ENCODE measurements around the gene BCAS1. TPM values are rescaled to one million over a fixed set of nuclear protein-coding genes. Genes with fewer than 3 reads are reported as not detected.
"Not testable (repeated sequence)": the region's sequence is repeated elsewhere in the genome, so short reads cannot be mapped to it uniquely, and the experiment has no call there.

The BCAS1 gene
- total RNA-seq, 1 donor from 2014 or later: not detected

- H3K4me1 Mint-ChIP-seq: peaks cover 13% of the 10 kb centered on the region
- H3K36me3 Mint-ChIP-seq (ENCODE audit: low read depth): no peaks in the 10 kb centered on the region
- no peak for TF ChIP-seq CTCF (conservative IDR thresholded peaks at IDR 0.05)
- peak overlapping the region; percentile 93 for H3K27ac Mint-ChIP-seq (ENCODE audit: unreplicated experiment)
- H3K27me3 Mint-ChIP-seq (ENCODE audit: low read depth): no peaks in the 10 kb centered on the region
- no peaks in the 10 kb centered on the region for H3K9me3 Mint-ChIP-seq
- H3K4me3 Mint-ChIP-seq: no peak overlapping the region
- DNase-seq (ENCODE audit: low read depth, low spot score): no peak
These were observed 56.0 kb downstream of the BCAS1 start for GRCh38 chr20:54014293-54014926.

GRCh38 chr20:54013471-54013870, 56.9 kb downstream of the BCAS1 start:
- no peaks in the 10 kb centered on the region for H3K36me3 Mint-ChIP-seq (ENCODE audit: low read depth)
- no peak for DNase-seq (ENCODE audit: low read depth, low spot score)
- H3K27ac Mint-ChIP-seq (ENCODE audit: unreplicated experiment): no peak overlapping the region
- no peaks in the 10 kb centered on the region for H3K27me3 Mint-ChIP-seq (ENCODE audit: low read depth)
- peaks cover 13% of the 10 kb centered on the region for H3K4me1 Mint-ChIP-seq
- TF ChIP-seq CTCF (conservative IDR thresholded peaks at IDR 0.05): no peak
- H3K9me3 Mint-ChIP-seq: no peaks in the 10 kb centered on the region
- no peak overlapping the region for H3K4me3 Mint-ChIP-seq

- DNase-seq (ENCODE audit: low read depth, low spot score): no peak
- Mint-ChIP-seq H3K9me3 (no peaks in the 10 kb centered on the region), H3K27me3 (ENCODE audit: low read depth) (no peaks in the 10 kb centered on the region), H3K27ac (ENCODE audit: unreplicated experiment) (no peak overlapping the region), H3K36me3 (ENCODE audit: low read depth) (no peaks in the 10 kb centered on the region), H3K4me3 (no peak overlapping the region), H3K4me1 (peaks cover 13% of the 10 kb centered on the region)
- TF ChIP-seq CTCF (conservative IDR thresholded peaks at IDR 0.05): no peak
These were observed 59.0 kb downstream of the BCAS1 start for GRCh38 chr20:54011346-54011745.

GRCh38 chr20:54006216-54006615, 64.2 kb downstream of the BCAS1 start:
- H3K27me3 Mint-ChIP-seq (ENCODE audit: low read depth); H3K4me3 Mint-ChIP-seq; DNase-seq (ENCODE audit: low read depth, low spot score); H3K36me3 Mint-ChIP-seq (ENCODE audit: low read depth); H3K4me1 Mint-ChIP-seq; H3K27ac Mint-ChIP-seq (ENCODE audit: unreplicated experiment); H3K9me3 Mint-ChIP-seq: not testable (repeated sequence)

- H3K36me3 Mint-ChIP-seq (ENCODE audit: low read depth): peaks cover 5% of the 10 kb centered on the region
- no peaks in the 10 kb centered on the region for H3K4me1 Mint-ChIP-seq
- no peak for TF ChIP-seq CTCF (conservative IDR thresholded peaks at IDR 0.05)
- H3K4me3 Mint-ChIP-seq: no peak overlapping the region
- no peak overlapping the region for H3K27ac Mint-ChIP-seq (ENCODE audit: unreplicated experiment)
- no peak for DNase-seq (ENCODE audit: low read depth, low spot score)
- H3K9me3 Mint-ChIP-seq: peaks cover 10% of the 10 kb centered on the region
- H3K27me3 Mint-ChIP-seq (ENCODE audit: low read depth): no peaks in the 10 kb centered on the region
These were observed 64.9 kb downstream of the BCAS1 start for GRCh38 chr20:54005524-54005923.

- Mint-ChIP-seq H3K27me3 (ENCODE audit: low read depth) (no peaks in the 10 kb centered on the region), H3K36me3 (ENCODE audit: low read depth) (peaks cover 8% of the 10 kb centered on the region), H3K4me3 (no peak overlapping the region), H3K27ac (ENCODE audit: unreplicated experiment) (no peak overlapping the region), H3K4me1 (no peaks in the 10 kb centered on the region), H3K9me3 (peaks cover 13% of the 10 kb centered on the region)
- TF ChIP-seq CTCF (conservative IDR thresholded peaks at IDR 0.05): no peak
- DNase-seq (ENCODE audit: low read depth, low spot score): no peak
These were observed 65.9 kb downstream of the BCAS1 start for GRCh38 chr20:54004445-54004844.
